ENCODE measurements around the gene GPC6.

Gene GPC6

GRCh38 chr13:93515267-93515666 is 288.7 kb downstream of the GPC6 start:
- no peak overlapping the region for H3K4me3 ChIP-seq (ENCODE audit: low read depth, low read length)
- TF ChIP-seq, protein P1, sequence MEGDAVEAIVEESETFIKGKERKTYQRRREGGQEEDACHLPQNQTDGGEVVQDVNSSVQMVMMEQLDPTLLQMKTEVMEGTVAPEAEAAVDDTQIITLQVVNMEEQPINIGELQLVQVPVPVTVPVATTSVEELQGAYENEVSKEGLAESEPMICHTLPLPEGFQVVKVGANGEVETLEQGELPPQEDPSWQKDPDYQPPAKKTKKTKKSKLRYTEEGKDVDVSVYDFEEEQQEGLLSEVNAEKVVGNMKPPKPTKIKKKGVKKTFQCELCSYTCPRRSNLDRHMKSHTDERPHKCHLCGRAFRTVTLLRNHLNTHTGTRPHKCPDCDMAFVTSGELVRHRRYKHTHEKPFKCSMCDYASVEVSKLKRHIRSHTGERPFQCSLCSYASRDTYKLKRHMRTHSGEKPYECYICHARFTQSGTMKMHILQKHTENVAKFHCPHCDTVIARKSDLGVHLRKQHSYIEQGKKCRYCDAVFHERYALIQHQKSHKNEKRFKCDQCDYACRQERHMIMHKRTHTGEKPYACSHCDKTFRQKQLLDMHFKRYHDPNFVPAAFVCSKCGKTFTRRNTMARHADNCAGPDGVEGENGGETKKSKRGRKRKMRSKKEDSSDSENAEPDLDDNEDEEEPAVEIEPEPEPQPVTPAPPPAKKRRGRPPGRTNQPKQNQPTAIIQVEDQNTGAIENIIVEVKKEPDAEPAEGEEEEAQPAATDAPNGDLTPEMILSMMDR (IDR thresholded peaks at IDR 0.05; ENCODE audit: low read depth, low read length), result no peak

- no peak overlapping the region for H3K4me3 ChIP-seq (ENCODE audit: low read depth, low read length)
- TF ChIP-seq, protein P1 (IDR thresholded peaks at IDR 0.05; ENCODE audit: low read depth, low read length), result no peak
Measured at GRCh38 chr13:93517658-93518057, 291.1 kb downstream of the GPC6 start.

DNA sequence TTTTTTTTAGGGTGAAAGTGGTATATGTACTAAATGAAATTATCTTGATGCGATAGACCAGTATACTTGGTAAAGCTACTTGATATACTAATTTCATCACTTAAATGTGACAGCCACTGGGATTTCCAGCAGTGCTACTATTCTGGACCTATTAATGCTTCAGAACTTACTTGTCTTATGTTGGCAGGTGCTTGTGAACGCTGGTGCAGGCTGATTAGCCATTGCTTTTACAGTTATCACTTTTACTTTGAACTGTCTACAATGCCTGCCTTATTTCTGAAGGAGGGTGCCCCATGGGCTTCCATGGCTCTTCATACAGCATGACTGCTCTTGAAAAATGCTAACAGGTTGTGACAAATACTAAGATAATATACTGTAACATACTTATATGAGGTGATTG is 294.7 kb downstream of the GPC6 start:
- TF ChIP-seq, protein P1 (IDR thresholded peaks at IDR 0.05; ENCODE audit: low read depth, low read length), result no peak
- no peak overlapping the region for H3K4me3 ChIP-seq (ENCODE audit: low read depth, low read length)

- TF ChIP-seq, protein P1 (IDR thresholded peaks at IDR 0.05; ENCODE audit: low read depth, low read length), result no peak
- H3K4me3 ChIP-seq (ENCODE audit: low read depth, low read length), result no peak overlapping the region
Measured at GRCh38 chr13:93522501-93522900, 295.9 kb downstream of the GPC6 start.

- H3K4me3 ChIP-seq (ENCODE audit: low read depth, low read length), result no peak overlapping the region
- TF ChIP-seq, protein P1 (IDR thresholded peaks at IDR 0.05; ENCODE audit: low read depth, low read length), result no peak
Measured at GRCh38 chr13:93525087-93525486, 298.5 kb downstream of the GPC6 start.

- TF ChIP-seq, protein P1 (IDR thresholded peaks at IDR 0.05; ENCODE audit: low read depth, low read length), result no peak
- no peak overlapping the region for H3K4me3 ChIP-seq (ENCODE audit: low read depth, low read length)
Measured at GRCh38 chr13:93527748-93528297, 301.2 kb downstream of the GPC6 start.

GRCh38 chr13:93529961-93530360 is 303.4 kb downstream of the GPC6 start:
- H3K4me3 ChIP-seq (ENCODE audit: low read depth, low read length), result no peak overlapping the region
- TF ChIP-seq, protein P1 (IDR thresholded peaks at IDR 0.05; ENCODE audit: low read depth, low read length), result no peak

All from WI38 (cell line).